Gastroesophageal sphincter (tissue), 4 donors: ENCODE results near the gene SMARCAD1. TPM values are rescaled to one million over a fixed set of nuclear protein-coding genes. Genes with fewer than 3 reads are reported as not detected.
"Not testable (repeated sequence)": the region's sequence is repeated elsewhere in the genome, so short reads cannot be mapped to it uniquely, and the experiment has no call there.

Experiments
- ATAC-seq: fragments of 150-250 bp; one replicate; pipeline ENCODE4 v1.9.1; 2016; ENCODE audit warnings: mild to moderate bottlenecking, moderate library complexity
- H3K27ac ChIP-seq, 4 donors: fragments of 200-600 bp; sonication (generic) in 3 of 4; 1 replicate in 3 of 4; 2 replicates in 1 of 4; pipeline ENCODE4 v1.5.1; 2016 to 2019
- H3K27me3 ChIP-seq: fragments of 200-600 bp; sonication (generic); one replicate; pipeline ENCODE4 v1.5.1; 2019
- H3K36me3 ChIP-seq, 2 donors: fragments of 200-600 bp; sonication (generic); one replicate each; pipeline ENCODE4 v1.5.1; 2019; ENCODE audit warnings: control low read depth in 1 of 2
- H3K4me1 ChIP-seq, 3 donors: fragments of 200-600 bp; sonication (generic); 1 replicate in 2 of 3; 2 replicates in 1 of 3; pipeline ENCODE4 v1.5.1; 2016 to 2019; ENCODE audit warnings: control low read depth in 2 of 3
- H3K4me3 ChIP-seq, 2 donors: fragments of 200-600 bp; sonication (generic); one replicate each; pipeline ENCODE4 v1.5.1; 2019; ENCODE audit warnings: mild to moderate bottlenecking in 1 of 2, moderate library complexity in 1 of 2
- H3K9me3 ChIP-seq, 3 donors: fragments of 200-600 bp; sonication (generic); one replicate each; pipeline ENCODE4 v1.5.1; 2017 to 2019; ENCODE audit warnings: control low read depth in 2 of 3
- EP300 ChIP-seq: sonication (generic); formaldehyde crosslinking; IDR thresholded peaks from one replicate; pipeline ENCODE4 v1.6.1; 2017; ENCODE audit warnings: antibody characterized with exemption, mild to moderate bottlenecking
- POLR2A ChIP-seq, 2 donors: fragments of 450-650 bp; IDR thresholded peaks; one replicate each; pipeline ENCODE4 v1.6.1; 2017; ENCODE audit warnings: antibody characterized with exemption in 2 of 2, mild to moderate bottlenecking in 2 of 2, moderate library complexity in 1 of 2
- POLR2AphosphoS5 ChIP-seq: sonication (generic); formaldehyde crosslinking; IDR thresholded peaks from one replicate; pipeline ENCODE4 v1.6.1; 2017; ENCODE audit warnings: antibody characterized with exemption
- WGBS, 2 donors: methylation state at CpG; one replicate each; pipeline ENCODE4 v1.1.5; 2018; ENCODE audit warnings: low coverage in 1 of 2; 5-methylcytosine and 5-hydroxymethylcytosine counted together
- total RNA-seq, 4 donors: library from RNA; depleted of rRNA; stranded (reverse); fragments of >200 nt; gene quantifications; one replicate each; pipeline ENCODE4 v1.1.0, GENCODE V29; 2016
- TF ChIP-seq, protein P1 (sequence below), 4 experiments: fragments of 200-600 bp in 2 of 4; fragments of 450-650 bp in 2 of 4; sonication (generic) in 1 of 4; IDR thresholded peaks; one replicate each; pipeline ENCODE4 v1.5.1; 2017 to 2019; ENCODE audit warnings: antibody characterized with exemption in 4 of 4, mild to moderate bottlenecking in 2 of 4, moderate library complexity in 2 of 4

SMARCAD1 gene
- total RNA-seq, 4 donors from 2014 or later, result 12.8 to 25.8 (median 18.6) TPM

DNA sequence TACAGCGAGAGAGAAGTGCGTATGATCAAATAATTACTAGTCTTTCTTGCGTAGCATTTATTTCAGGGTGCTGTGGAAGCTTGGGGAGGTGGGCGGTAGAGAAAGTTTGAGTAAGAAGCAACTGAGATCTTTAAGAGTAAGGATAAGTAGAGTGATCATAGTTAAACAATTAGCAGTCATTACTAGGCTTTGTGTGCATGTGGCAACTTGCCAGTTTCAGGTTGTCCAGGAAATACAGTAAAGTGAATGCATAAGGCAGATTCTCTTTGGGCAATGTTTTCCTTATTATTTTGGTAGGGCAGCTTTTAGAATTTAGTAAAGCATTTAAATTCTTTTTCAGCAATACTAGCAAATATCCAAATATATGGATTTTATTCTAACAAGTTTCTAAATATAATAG lies 78.0 kb downstream of the SMARCAD1 start:
- Histone ChIP-seq H3K4me1 (no peaks in the 10 kb centered on the region), H3K27me3 (no peaks in the 10 kb centered on the region), H3K4me3 (no peak overlapping the region), H3K9me3 (no peaks in the 10 kb centered on the region), H3K36me3 (peaks cover 0 to 96% of the 10 kb centered on the region in 2 donors), H3K27ac (no peak overlapping the region)
- TF ChIP-seq, protein P1, sequence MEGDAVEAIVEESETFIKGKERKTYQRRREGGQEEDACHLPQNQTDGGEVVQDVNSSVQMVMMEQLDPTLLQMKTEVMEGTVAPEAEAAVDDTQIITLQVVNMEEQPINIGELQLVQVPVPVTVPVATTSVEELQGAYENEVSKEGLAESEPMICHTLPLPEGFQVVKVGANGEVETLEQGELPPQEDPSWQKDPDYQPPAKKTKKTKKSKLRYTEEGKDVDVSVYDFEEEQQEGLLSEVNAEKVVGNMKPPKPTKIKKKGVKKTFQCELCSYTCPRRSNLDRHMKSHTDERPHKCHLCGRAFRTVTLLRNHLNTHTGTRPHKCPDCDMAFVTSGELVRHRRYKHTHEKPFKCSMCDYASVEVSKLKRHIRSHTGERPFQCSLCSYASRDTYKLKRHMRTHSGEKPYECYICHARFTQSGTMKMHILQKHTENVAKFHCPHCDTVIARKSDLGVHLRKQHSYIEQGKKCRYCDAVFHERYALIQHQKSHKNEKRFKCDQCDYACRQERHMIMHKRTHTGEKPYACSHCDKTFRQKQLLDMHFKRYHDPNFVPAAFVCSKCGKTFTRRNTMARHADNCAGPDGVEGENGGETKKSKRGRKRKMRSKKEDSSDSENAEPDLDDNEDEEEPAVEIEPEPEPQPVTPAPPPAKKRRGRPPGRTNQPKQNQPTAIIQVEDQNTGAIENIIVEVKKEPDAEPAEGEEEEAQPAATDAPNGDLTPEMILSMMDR (IDR thresholded peaks at IDR 0.05), result no peak
- TF ChIP-seq POLR2AphosphoS5, result no peak
- TF ChIP-seq EP300, result no peak
- TF ChIP-seq POLR2A (IDR thresholded peaks at IDR 0.05), result no peak
- no peak for ATAC-seq
- 89 to 96% methylated on average over 4 of the region's 4 CpGs for WGBS, 2 donors

DNA sequence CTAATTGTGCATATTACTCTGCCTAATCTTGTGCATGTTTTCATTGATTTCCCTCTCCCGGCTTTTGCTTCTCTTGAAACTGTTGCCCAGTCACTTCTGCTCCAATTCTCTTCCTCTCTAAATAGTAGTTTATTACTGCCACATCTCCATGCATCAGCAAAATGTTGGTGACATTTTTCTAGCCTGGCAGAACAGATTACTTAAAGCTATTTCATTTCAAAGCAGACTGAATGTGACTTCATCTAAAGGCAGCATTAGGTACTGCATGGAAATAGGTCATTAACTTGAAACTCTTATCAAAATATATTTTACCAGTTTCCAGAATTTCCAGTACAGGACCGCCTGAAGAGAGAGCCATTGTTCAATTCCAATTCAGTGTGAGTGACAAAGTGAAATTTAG lies 82.6 kb downstream of the SMARCAD1 start:
- H3K4me1 ChIP-seq, result no peaks in the 10 kb centered on the region
- H3K4me3 ChIP-seq, result no peak overlapping the region
- peaks cover 0 to 73% of the 10 kb centered on the region in 2 donors for H3K36me3 ChIP-seq
- H3K9me3 ChIP-seq, result no peaks in the 10 kb centered on the region
- no peak overlapping the region for H3K27ac ChIP-seq
- 77 to 93% methylated on average over 2 of the region's 2 CpGs for WGBS, 2 donors
- no peak for TF ChIP-seq POLR2AphosphoS5
- TF ChIP-seq, protein P1 (IDR thresholded peaks at IDR 0.05), result no peak
- no peak for TF ChIP-seq EP300
- no peak for TF ChIP-seq POLR2A (IDR thresholded peaks at IDR 0.05)
- no peak for ATAC-seq
- no peaks in the 10 kb centered on the region for H3K27me3 ChIP-seq

DNA sequence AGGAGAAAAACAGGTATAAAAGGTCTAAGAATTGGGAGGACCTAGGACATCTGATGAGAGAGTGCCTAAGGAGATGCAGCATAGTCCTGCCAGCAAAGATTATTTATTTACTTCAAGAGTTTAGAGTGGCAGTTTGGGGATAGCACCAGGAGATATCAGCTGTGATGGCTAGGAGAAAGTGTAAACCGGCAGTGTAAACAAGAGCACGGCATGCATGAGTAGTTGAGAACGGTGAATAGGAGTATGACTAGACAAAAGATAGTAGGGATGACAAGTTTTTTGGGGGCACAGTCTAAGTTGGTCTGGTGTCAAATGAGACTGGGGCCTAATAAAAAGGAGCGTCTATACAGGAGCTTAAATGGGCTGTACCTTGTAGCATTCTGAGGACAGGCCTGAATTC lies 86.3 kb downstream of the SMARCAD1 start:
- 67 to 95% methylated on average over 4 of the region's 4 CpGs for WGBS, 2 donors
- not testable (repeated sequence) for ATAC-seq, H3K27ac ChIP-seq, H3K4me1 ChIP-seq, H3K4me3 ChIP-seq, H3K9me3 ChIP-seq, H3K27me3 ChIP-seq
- peaks cover 0 to 36% of the 10 kb centered on the region in 2 donors for H3K36me3 ChIP-seq

DNA sequence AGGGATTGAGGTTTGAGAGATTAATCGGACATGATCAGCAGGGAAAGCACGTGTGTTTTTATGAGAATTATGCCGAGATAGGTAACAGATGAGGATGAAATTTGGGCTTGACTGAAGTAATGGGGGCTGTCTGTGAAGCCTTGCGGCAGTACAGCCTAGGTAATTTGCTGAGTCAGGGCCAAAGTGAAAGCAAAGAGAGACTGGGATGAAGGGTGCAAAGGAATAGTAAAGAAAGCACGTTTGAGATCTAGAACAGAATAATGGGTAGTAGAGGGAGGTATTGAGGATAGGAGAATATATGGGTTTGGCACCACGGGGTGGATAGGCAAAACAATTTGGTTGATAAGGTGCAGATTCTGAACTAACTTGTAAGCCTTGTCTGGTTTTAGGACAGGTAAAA lies 87.8 kb downstream of the SMARCAD1 start:
- H3K36me3 ChIP-seq, result peaks cover 0 to 22% of the 10 kb centered on the region in 2 donors
- not testable (repeated sequence) for ATAC-seq, H3K4me3 ChIP-seq, H3K27ac ChIP-seq, H3K27me3 ChIP-seq, H3K4me1 ChIP-seq, H3K9me3 ChIP-seq
- 79 to 87% methylated on average over 5 to 6 of the region's 6 CpGs for WGBS, 2 donors

DNA sequence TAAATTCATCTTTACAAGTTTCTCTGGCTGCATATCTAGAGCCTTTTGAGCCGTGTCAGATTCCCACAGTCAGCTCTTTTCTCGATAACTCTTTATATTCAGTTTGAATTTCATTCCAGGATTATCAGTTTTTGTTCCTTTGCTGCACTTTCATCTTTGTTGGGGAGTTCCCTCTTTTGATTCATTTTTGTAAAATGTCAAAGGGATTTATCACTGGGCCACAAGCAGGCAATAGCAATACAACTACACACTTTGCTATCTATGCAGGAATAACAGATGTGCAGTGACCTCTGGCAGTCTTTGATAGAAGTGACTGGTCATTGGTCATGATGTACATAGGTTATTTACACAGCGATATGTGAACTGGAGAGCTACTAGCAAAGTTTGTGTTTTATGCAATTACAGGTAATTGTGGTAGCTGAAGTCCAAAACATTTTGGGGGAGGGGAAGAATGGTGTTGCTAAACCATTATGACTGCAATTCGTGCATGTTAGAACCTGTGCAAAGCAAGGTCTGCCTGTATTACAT lies 91.1 kb downstream of the SMARCAD1 start:
- H3K27me3 ChIP-seq, result no peaks in the 10 kb centered on the region
- H3K27ac ChIP-seq, result no peak overlapping the region
- no peaks in the 10 kb centered on the region for H3K9me3 ChIP-seq
- H3K36me3 ChIP-seq, result no peaks in the 10 kb centered on the region
- 63 to 65% methylated on average over 3 to 4 of the region's 4 CpGs for WGBS, 2 donors
- ATAC-seq, result no peak
- TF ChIP-seq, protein P1 (IDR thresholded peaks at IDR 0.05), result no peak
- TF ChIP-seq POLR2A (IDR thresholded peaks at IDR 0.05), result no peak
- TF ChIP-seq EP300, result no peak
- TF ChIP-seq POLR2AphosphoS5, result no peak
- no peak overlapping the region for H3K4me3 ChIP-seq
- no peaks in the 10 kb centered on the region for H3K4me1 ChIP-seq

DNA sequence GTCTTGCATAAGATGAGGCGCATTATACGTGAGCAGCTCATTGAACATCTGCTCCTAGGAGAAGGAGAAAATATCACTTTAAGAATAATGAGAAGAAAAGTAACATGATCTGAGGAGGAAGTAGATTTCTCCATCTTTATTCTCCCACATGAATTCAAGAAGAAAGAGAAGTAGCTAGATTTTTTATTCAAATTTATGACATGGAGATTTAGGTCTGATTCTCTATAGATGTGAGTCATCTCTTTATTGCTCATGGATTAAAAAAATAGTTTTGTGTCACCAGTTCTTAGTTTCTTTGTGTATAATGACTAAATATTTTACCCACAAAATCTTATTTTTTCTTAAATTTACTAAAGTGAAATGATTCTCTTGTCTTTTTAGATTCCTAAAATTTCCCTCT lies 94.5 kb downstream of the SMARCAD1 start:
- no peaks in the 10 kb centered on the region for H3K36me3 ChIP-seq
- H3K4me3 ChIP-seq, result no peak overlapping the region
- no peaks in the 10 kb centered on the region for H3K9me3 ChIP-seq
- no peak overlapping the region for H3K27ac ChIP-seq
- TF ChIP-seq POLR2A (IDR thresholded peaks at IDR 0.05), result no peak
- no peak for TF ChIP-seq EP300
- TF ChIP-seq POLR2AphosphoS5, result no peak
- TF ChIP-seq, protein P1 (IDR thresholded peaks at IDR 0.05), result no peak
- H3K27me3 ChIP-seq, result no peaks in the 10 kb centered on the region
- ATAC-seq, result no peak
- no peaks in the 10 kb centered on the region for H3K4me1 ChIP-seq
- 89 to 100% methylated on average over 2 of the region's 2 CpGs for WGBS, 2 donors
